ENCODE data around the gene MAD1L1.
"Not testable (repeated sequence)": the region's sequence is repeated elsewhere in the genome, so short reads cannot be mapped to it uniquely, and the experiment has no call there.

The MAD1L1 gene

DNA sequence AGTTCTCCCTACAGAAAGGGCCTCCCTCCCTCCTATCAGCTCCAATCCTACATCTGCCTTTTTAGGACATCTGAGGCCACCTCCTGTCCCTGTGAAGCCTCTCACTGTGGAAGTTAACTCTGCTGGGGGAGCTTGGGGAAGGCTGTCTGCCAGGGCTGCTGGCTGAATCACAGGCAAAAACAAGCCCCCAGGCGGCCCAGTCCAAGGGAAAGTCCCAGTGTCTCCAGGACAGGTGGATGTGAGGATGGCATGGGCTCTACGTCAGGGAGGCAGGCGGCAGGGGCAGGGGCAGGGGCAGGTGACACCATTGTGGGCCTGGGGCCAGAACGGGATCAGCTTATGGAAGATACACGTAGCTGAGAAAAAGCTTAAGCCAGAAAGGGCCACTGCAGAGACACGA lies 240.2 kb downstream of the MAD1L1 start:
- DNase-seq (ENCODE audit: low read depth in 1 of 2, low spot score in 1 of 2) = no peak

- no peak for DNase-seq (ENCODE audit: low read depth in 1 of 2, low spot score in 1 of 2)
Measured at GRCh38 chr7:1990001-1990670, 242.6 kb downstream of the MAD1L1 start.

DNA sequence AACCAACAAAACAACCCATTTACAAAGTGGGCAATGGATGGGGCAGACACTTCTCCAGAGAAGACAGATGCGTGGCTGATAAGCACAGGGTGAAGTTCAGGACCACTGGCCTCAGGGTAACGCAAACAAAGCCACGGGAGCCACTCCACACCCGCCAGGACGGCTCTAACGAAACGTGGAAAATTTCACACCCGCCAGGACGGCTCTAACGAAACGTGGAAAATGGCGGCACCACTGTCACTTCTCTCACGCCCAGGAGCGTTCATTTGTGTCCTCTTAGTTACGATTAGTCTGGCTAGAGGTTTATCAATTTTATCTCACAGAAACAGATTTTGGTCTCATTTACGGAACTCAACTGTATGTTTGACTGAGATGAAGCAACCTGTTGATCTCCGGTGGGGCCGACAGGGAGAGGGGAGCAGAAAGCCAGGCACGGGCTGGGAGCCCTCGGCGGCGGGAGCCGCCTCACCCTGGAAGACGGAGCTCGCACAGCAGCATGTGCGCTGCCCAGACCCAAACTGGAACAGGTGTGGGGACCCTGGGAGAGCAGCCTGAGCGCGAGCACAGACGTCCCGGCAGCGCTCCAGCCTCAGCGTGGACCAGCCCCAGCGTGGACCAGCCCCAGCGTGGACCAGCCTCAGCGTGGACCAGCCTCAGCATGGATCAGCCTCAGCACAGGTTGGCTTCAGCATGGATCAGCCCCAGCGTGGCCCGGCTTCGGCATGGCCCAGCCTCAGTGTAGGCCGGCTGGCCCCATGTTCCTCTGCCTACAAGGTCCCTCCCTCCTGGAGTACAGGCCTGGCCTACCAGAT lies 243.5 kb downstream of the MAD1L1 start:
- DNase-seq (ENCODE audit: low read depth in 1 of 2, low spot score in 1 of 2) = no peak

DNA sequence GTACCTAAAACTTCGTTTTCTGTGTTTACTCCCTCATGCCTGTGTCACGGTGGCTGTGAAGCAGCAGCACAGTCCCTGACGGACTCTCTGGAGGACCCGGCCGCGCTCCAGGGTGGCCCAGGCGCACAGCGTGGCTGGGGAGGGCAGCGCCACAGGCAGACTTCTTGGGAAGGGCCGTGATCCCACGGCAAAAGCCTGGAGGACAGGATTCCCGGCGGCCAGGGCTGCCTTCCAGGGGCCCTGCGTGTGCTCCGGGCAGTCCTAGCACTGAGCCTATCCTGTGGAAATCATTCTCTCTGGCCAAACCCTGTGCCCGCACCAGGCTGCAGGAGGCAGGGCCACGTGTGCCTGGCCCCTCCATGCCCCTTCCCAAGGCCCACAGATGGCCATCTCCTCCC lies 244.2 kb downstream of the MAD1L1 start:
- DNase-seq (ENCODE audit: low read depth in 1 of 2, low spot score in 1 of 2) = no peak

DNA sequence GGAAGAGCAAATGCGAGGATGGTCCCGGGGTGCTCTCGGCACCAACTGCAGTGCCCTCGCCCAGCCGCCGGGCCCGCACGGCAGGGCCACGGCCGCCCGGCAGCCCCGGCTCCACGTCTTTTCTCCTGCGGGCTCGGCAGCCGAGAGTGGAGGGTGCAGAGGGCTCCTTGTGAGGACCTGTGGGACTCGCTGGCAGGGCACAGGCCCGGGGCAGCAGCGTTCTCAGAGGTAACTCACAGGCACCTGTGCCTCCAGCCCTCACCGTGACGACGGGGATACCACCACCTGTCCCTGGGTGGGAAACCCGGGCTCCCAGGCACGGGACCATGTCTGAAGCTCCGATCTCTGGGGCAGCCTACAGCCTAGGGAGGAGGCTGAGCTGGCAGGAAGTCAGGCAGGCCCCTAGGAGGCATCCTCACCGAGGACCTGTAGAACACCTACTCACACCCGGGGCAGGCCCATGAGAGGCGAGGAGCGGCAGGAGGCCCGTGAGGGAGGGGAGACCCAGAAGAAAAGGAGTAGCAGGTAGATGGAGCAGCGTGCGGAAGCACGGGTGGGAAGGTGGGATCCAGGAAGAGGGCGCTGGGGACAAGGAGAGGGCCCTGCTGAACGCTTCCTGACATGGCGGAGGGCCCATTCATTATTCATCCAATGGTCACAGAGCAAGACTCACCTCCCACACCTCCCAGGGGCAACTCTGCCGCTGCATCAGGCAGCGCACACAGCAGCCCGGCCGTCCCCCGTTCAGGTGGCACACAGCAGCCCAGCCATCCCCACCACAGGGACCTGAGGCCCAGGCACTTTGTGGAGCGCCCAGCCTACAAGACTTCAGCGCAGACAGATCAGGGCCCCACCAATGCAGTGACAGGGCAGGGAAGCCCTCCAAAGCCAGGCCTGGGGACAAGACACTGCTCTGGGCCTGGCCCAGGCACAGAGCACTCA lies 244.9 kb downstream of the MAD1L1 start:
- no peak for DNase-seq (ENCODE audit: low read depth in 1 of 2, low spot score in 1 of 2)

GRCh38 chr7:1987084-1987535 lies 245.6 kb downstream of the MAD1L1 start:
- no peak for DNase-seq (ENCODE audit: low read depth in 1 of 2, low spot score in 1 of 2)

GRCh38 chr7:1986366-1987083 lies 246.2 kb downstream of the MAD1L1 start:
- DNase-seq (ENCODE audit: low read depth in 1 of 2, low spot score in 1 of 2) = no peak

- DNase-seq (ENCODE audit: low read depth in 1 of 2, low spot score in 1 of 2) = no peak
Measured at GRCh38 chr7:1985936-1986335, 246.8 kb downstream of the MAD1L1 start.

- no peak for DNase-seq (ENCODE audit: low read depth in 1 of 2, low spot score in 1 of 2)
Measured at GRCh38 chr7:1985042-1985441, 247.7 kb downstream of the MAD1L1 start.

- no peak for DNase-seq (ENCODE audit: low read depth in 1 of 2, low spot score in 1 of 2)
Measured at GRCh38 chr7:1981878-1982230, 250.9 kb downstream of the MAD1L1 start.

DNA sequence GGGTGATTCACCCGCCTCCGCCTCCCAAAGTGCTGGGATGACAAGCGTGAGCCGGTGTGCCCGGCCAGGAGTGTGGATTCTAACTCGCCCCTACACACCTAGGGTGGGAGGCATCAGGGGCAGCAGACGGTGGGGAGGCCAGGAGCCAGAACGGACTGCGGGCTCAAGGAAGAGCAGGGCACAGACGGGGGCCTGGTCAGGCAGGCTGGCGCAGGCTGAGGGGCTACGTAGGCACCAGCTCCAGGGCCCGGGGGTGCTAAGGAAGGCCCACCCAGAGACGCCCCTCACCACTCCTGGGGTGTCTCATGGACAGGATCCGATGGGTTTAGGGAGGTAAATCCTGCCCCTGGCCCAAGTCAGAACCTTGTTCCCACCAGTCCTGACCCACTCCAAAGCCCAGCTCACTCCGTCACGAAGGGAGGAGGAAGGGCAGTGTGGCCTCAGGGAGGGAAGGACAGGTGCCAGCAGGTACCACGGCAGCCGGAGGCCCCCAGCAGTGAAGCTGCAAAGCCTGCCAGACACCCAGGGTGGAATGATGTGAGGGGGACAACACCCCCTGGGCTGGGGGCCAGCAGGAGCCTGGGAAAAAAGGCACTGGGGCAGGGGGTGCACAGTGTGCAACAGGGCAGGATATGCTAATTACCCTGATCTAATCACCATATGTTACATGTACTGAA lies 251.4 kb downstream of the MAD1L1 start:
- DNase-seq (ENCODE audit: low read depth in 1 of 2, low spot score in 1 of 2) = no peak

- no peak for DNase-seq (ENCODE audit: low read depth in 1 of 2, low spot score in 1 of 2)
Measured at GRCh38 chr7:1979591-1980560, 252.9 kb downstream of the MAD1L1 start.

- DNase-seq (ENCODE audit: low read depth in 1 of 2, low spot score in 1 of 2) = no peak
Measured at GRCh38 chr7:1978656-1979590, 253.8 kb downstream of the MAD1L1 start.

DNA sequence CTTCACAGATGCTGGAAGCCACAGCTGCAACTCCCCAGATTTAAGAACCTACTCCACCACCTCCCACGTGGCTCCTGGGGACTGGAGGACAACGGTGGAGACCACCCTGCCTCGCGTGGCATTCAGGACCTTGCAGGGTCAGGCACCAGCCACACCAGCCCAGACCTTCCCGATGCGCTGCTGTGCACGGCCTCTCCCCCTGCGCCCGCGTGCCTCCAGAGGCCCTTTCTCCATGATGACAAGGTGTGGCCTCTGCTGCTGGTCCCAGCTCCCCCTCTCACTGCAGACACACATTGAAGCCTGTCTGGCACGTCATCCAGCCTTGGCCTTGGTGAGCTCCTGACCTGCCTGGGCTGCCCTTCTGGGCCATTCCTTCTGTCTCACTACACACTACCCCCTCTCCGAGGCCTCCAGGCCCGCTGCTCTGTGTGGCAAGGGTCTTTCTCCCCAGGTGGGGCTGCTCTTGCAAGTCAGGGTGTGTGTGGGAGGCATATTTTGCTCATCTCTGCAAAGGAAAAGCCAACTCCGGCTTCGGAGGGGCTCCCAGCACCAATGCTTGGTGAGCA lies 254.8 kb downstream of the MAD1L1 start:
- no peak for DNase-seq (ENCODE audit: low read depth in 1 of 2, low spot score in 1 of 2)

GRCh38 chr7:1977059-1977875 lies 255.5 kb downstream of the MAD1L1 start:
- DNase-seq (ENCODE audit: low read depth in 1 of 2, low spot score in 1 of 2) = no peak

DNA sequence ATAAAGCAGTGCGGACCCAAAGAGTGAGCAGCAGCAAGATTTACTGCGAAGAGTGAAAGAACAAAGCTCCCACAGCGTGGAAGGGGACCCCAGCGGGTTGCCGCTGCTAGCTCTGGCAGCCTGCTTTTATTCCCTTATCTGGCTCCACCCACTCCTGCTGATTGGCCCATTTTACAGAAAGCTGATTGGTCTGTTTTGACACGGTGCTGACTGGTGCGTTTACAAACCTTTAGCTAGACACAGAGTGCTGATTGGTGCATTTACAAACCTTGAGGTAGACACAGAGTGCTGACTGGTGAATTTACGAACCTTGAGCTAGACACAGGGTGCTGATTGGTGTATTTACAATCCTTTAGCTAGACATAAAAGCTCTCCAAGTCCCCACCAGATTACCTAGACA lies 256.2 kb downstream of the MAD1L1 start:
- DNase-seq (ENCODE audit: low read depth in 1 of 2, low spot score in 1 of 2) = not testable (repeated sequence)

DNA sequence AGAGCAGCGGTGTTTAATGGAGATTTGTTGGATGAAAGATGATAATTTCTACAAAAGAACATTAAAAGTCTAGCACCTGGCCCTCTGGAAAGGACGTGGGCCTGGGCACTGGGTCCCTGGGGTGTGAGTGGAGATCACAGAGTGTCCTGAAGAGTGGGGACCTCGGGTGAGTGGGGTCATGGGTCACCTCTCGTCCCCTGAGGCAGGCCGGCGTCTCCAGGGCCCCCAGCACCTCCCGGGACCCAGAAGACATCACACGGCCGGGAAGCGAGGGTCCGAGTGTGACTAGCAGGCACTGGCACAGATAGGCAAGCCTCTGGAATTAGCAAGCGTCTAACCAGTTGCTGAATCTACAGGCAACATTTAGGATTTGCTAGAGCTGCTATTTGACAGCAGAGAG lies 257.2 kb downstream of the MAD1L1 start:
- DNase-seq (ENCODE audit: low read depth in 1 of 2, low spot score in 1 of 2) = no peak

Data from stimulated activated CD4-positive, alpha-beta T cell treated with anti-CD3 and anti-CD28 coated beads, Interleukin-15, amount 100 ng/mL, for 1 hour (primary cell).